H54 (cell line): ENCODE measurements around the gene KCNAB1.
"Not testable (repeated sequence)": the region's sequence is repeated elsewhere in the genome, so short reads cannot be mapped to it uniquely, and the experiment has no call there.

ENCODE experiments used
- DNase-seq: peaks from one replicate; pipeline ENCODE4 v3.0.0; 2011; ENCODE audit warnings: low spot score, mixed read lengths; ENCODE audit not compliant: insufficient read length
- FAIRE-seq: peaks from 3 replicates; lab custom pipeline; 2011; peaks lifted over from hg19 to GRCh38; lab: Jason Lieb, UNC
- POLR2A ChIP-seq: IDR thresholded peaks from 2 replicates; pipeline ENCODE4 v1.6.1; 2011; ENCODE audit warnings: low read depth, mild to moderate bottlenecking, low read length

KCNAB1 gene

GRCh38 chr3:156260331-156260730 lies 140.0 kb downstream of the KCNAB1 start:
- no peak for DNase-seq
- no peak for TF ChIP-seq POLR2A
- FAIRE-seq = no peak

DNA sequence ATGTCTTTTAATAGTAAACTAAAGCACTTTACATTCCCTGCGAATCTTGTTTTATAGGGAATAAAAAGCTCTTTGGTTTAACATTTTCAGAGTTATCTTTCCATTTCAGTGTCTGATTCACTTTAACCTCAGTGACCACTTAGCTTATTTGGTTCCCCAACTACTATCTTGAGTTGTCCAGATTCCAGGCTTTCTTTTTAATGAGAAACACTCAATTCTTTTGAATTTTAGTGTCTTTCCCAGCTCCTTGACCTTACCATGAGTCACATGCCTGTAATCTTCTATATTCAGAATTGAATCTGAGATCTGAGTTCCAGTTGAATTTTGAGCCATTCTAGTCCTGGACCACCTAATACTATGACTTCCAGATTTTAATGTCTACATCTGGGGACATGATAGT lies 144.4 kb downstream of the KCNAB1 start:
- FAIRE-seq (no peak), DNase-seq (no peak)
- TF ChIP-seq POLR2A = no peak

DNA sequence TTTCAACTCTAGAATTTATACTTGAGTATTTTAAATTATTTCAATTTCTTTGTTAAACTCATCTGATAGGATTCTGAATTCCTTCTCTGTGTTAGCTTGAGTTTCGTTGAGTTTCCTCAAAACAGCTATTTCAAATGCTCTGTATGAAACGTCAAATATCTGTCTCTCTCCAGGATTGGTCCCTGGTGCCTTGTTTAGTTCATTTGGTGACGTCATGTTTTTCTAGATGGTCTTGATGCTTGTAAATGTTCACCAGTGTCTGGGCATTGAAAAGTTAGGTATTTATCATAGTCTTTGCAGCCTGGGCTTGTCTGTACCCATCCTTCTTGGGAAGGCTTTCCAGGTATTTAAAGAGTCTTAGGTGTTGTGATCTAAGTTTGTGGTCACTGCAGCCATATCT lies 151.1 kb downstream of the KCNAB1 start:
- DNase-seq (no peak), FAIRE-seq (no peak)
- TF ChIP-seq POLR2A = no peak

DNA sequence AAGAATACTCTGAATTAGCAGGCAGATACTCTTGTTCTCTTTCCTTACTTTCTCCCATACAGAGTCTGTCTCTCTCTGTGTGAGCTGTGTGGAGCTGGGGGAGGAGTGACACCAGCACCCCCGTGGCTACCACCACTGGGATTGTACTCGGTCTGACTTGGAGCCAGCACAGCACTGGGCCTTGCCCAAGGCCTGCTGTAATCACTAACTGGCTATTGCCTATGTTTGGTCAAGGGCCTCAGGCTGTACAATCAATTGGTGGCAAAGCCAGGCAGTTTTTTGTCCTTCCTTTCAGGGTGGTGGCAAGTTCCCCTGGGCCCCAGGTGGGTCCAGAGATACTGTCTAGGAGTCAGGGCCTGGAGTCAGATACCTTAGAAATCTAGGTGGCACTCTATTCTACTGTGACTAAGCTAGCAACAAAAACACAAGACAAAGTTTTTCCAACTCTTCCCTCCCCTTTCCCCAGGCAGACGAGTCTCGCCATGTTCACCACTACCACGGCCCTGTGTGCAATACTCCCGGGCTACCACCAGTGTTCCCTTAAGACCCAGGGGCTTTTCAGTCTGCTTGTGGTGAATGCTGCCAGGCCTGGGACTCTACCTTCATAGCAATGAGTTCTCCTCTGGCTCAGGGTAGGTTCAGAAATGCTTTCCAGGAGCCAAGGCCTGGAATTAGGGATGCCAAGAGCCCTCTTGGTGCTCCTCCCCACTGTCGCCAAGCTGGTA lies 151.8 kb downstream of the KCNAB1 start:
- FAIRE-seq (no peak), DNase-seq (no peak)
- TF ChIP-seq POLR2A = no peak

DNA sequence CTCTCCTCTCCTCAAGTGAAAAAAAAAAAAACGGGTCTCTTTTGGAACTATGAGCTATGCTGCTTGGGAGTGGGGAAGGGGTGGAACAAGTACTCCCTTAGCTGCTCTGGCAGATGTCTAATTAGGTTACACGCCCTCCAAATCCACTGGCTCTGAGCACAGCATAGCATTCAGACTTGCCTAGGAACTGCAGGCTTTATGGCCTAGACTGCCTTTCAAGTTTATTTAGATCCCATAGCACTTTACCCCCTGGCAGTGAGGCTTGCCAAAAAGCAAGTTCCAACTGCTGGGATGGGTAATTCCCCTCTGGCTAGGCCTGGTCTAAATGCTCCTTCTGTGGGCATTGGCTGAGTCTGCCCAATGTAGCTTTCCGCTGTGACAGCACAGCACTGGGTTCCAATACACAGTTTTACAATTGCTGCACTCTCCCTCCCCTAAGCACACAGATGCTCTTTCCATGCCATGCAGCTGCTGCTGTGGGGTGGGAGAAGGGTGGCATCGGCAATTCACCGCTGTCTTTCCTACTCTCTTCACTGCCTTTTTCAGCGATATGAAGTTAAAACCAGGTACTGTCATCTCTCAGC lies 152.8 kb downstream of the KCNAB1 start:
- TF ChIP-seq POLR2A = no peak
- DNase-seq (no peak), FAIRE-seq (no peak)

DNA sequence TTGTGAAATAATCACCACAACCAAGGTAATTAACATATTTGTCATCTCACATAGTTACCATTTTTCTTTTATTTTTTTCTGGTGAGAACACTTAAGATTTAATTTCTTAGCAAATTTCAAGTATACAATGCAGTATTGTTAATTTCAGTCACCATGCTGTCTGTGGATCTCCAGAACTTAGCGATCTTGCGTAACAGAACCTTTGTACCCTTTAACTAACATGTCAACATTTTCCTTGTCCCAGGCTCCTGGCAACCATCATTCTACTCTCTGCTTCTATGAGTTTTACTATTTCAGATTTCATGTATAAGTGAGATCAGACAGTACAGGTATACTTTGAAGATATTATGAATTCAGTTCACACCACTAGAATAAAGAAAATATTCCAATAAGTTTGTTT lies 154.4 kb downstream of the KCNAB1 start:
- FAIRE-seq = no peak
- DNase-seq = no peak
- TF ChIP-seq POLR2A = no peak

DNA sequence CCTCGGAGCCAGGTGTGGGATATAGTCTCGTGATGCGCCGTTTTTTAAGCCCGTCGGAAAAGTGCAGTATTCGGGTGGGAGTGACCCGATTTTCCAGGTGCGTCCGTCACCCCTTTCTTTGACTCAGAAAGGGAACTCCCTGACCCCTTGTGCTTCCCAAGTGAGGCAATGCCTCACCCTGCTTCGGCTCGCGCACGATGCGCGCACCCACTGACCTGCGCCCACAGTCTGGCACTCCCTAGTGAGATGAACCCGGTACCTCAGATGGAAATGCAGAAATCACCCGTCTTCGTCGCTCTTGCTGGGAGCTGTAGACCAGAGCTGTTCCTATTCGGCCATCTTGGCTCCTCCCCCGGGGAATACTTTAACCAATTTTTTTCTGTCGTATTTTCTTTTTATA lies 164.3 kb downstream of the KCNAB1 start:
- not testable (repeated sequence) for FAIRE-seq, DNase-seq

DNA sequence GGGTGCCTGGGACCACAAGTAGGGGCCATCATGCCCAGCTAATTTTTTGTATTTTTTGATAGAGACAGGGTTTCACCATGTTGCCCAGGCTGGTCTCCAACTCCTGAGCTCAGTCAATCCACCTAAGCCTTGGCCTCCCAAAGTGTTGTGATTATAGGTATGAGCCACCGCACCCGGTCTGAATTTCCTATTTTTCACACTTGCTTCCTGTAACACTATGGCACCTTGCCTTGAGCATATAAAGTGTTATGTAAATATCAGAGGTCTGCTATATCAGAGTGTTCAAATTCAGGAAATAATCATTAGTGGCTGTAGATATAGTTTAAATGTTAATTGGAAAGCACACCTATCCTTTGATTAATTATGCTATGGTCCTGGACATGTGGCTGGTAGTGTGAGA lies 165.2 kb downstream of the KCNAB1 start:
- no peak for TF ChIP-seq POLR2A
- FAIRE-seq (no peak), DNase-seq (no peak)

DNA sequence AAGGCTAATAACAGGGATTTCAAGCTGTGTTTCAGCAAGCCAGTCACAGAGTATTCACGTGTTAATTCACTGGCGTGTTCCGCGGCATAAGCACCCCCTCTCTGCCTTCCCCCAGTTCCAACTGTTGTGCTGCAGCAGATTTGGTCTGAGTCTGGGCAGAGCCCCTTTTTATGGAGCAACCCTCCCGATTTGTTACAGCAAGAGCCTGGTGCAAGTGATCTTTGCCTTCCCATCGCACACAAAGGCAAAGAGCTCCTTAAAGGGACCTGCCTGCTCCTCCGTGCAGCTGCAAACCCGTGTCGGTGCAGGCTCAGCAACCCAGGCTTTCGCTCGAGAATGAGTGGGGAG lies 170.5 kb downstream of the KCNAB1 start:
- TF ChIP-seq POLR2A = no peak
- DNase-seq (no peak), FAIRE-seq (no peak)

- TF ChIP-seq POLR2A = no peak
- FAIRE-seq (no peak), DNase-seq (no peak)
These were observed 171.1 kb downstream of the KCNAB1 start for GRCh38 chr3:156291272-156292123.

- DNase-seq (no peak), FAIRE-seq (no peak)
- no peak for TF ChIP-seq POLR2A
These were observed 173.2 kb downstream of the KCNAB1 start for GRCh38 chr3:156293566-156293965.

DNA sequence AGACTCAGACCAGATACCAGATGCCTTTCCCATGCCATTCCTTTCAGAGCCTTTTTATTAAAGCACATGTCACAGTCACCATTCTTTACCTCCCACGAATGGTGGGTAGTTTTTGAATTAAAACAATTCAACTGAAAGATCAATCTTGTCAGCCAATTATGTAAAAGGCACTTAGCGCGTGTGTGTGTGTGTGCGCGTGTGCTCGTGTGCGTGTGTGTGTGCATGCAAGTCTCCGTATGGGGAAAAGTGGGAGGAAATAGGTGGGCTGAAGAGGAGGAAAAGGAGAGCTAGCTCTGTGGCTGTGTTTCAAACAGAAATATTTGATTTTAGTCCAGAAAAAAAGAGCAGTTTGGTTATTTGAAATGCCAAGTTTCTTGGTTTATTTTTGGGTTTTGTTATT lies 177.2 kb downstream of the KCNAB1 start:
- FAIRE-seq (no peak), DNase-seq (no peak)
- no peak for TF ChIP-seq POLR2A

GRCh38 chr3:156298014-156298413 lies 177.6 kb downstream of the KCNAB1 start:
- no peak for TF ChIP-seq POLR2A
- FAIRE-seq (no peak), DNase-seq (no peak)

DNA sequence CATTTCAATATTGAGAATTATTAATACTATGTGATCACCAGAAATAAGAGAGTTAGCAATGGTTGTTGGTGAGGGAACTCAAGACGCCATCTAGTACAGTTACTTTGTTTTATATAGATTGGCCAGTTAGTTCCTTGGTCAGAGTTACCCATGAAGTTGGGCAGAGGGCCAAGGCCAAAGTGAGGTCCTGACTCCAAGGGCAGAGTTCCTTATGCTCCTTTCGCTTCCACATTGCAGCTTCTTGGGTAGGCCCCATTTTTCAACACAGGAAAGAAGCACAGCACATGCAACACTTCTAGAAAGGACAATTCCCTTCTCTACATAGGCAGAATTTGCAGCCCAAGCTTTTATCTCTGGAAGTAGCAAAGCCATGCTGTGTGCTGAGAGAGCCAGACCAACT lies 178.6 kb downstream of the KCNAB1 start:
- no peak for TF ChIP-seq POLR2A
- DNase-seq (no peak), FAIRE-seq (no peak)
